Transverse colon (tissue), 4 donors: ENCODE results near the gene OMD. TPM values are rescaled to one million over a fixed set of nuclear protein-coding genes. Genes with fewer than 3 reads are reported as not detected.
"Not testable (repeated sequence)": the region's sequence is repeated elsewhere in the genome, so short reads cannot be mapped to it uniquely, and the experiment has no call there.

Source experiments
- DNase-seq: peaks from one replicate; pipeline ENCODE4 v3.0.0-alpha.2; 2019
- H3K27ac ChIP-seq, 4 donors: fragments of 200-600 bp; sonication (generic); 2 replicates each; pipeline ENCODE4 v1.5.1; 2016 to 2018; ENCODE audit warnings: inconsistent platforms in 4 of 4
- H3K27me3 ChIP-seq: fragments of 200-600 bp; sonication (generic); 2 replicates; pipeline ENCODE4 v1.5.1; 2017; ENCODE audit warnings: inconsistent platforms
- H3K36me3 ChIP-seq, 4 donors: fragments of 200-600 bp; sonication (generic); 2 replicates each; pipeline ENCODE4 v1.5.1; 2017 to 2019; ENCODE audit warnings: inconsistent platforms in 4 of 4
- H3K4me1 ChIP-seq, 4 donors: fragments of 200-600 bp; sonication (generic); 2 replicates each; pipeline ENCODE4 v1.5.1; 2017 to 2020; ENCODE audit warnings: inconsistent platforms in 4 of 4
- H3K4me3 ChIP-seq, 4 donors: fragments of 200-600 bp; sonication (generic); 1 replicate in 1 of 4; 2 replicates in 3 of 4; pipeline versions ENCODE4 v1.5.1 to v1.6.1; 2017 to 2019; ENCODE audit warnings: inconsistent platforms in 4 of 4
- H3K9me3 ChIP-seq, 2 donors: fragments of 200-600 bp; sonication (generic); 2 replicates each; pipeline ENCODE4 v1.5.1; 2017 to 2019; ENCODE audit warnings: inconsistent platforms in 2 of 2
- EP300 ChIP-seq: sonication (generic); formaldehyde crosslinking; IDR thresholded peaks from one replicate; pipeline ENCODE4 v1.6.1; 2017; ENCODE audit warnings: antibody characterized with exemption, low read depth
- POLR2A ChIP-seq: fragments of 450-650 bp; IDR thresholded peaks from one replicate; pipeline ENCODE4 v1.6.1; 2016; ENCODE audit warnings: antibody characterized with exemption, mild to moderate bottlenecking, moderate library complexity
- POLR2AphosphoS5 ChIP-seq, 3 donors: sonication (generic); formaldehyde crosslinking; IDR thresholded peaks; one replicate each; pipeline ENCODE4 v1.6.1; 2016; ENCODE audit warnings: antibody characterized with exemption in 3 of 3
- WGBS, 2 donors: methylation state at CpG; one replicate each; pipeline ENCODE4 v1.1.5; 2018; ENCODE audit warnings: low coverage in 1 of 2; 5-methylcytosine and 5-hydroxymethylcytosine counted together
- in situ Hi-C, 4 donors: fragments of 200-750 bp; cut with MboI; loops; one replicate each; pipeline versions ENCODE4 v1.15.0 to v1.15.1; 2017; ENCODE audit warnings: low sequenced_read_pairs in 3 of 4, low pct_ligation_motif_present in 1 of 4, low pct_unique_long_range_greater_than_20kb in 1 of 4
- intact Hi-C: fragments of 100-400 bp; cut with DNase I; formaldehyde crosslinking; loops from one replicate; pipeline ENCODE4 v1.15.1; 2023; ENCODE audit warnings: low total_unique reads
- total RNA-seq, 4 donors: library from RNA; depleted of rRNA; stranded (reverse); fragments of >200 nt; gene quantifications; one replicate each; pipeline ENCODE4 v1.1.0, GENCODE V29; 2016
- TF ChIP-seq, protein P1 (sequence below), 5 experiments: fragments of 200-600 bp in 3 of 5; fragments of 450-650 bp in 2 of 5; sonication (generic) in 3 of 5; IDR thresholded peaks; 1 replicate in 2 of 5; 2 replicates in 3 of 5; pipeline ENCODE4 v1.5.1; 2016 to 2017; ENCODE audit warnings: antibody characterized with exemption in 5 of 5, inconsistent platforms in 3 of 5, mild to moderate bottlenecking in 2 of 5, moderate library complexity in 1 of 5

The OMD gene
- total RNA-seq, 4 donors from 2014 or later: 0.80 to 6.7 (median 2.2) TPM; not detected in 1

GRCh38 chr9:92414566-92414965 is 9.7 kb downstream of the OMD start:
- in situ Hi-C loops (no loop called here), intact Hi-C loops (no loop called here)
- Histone ChIP-seq H3K36me3 (no peaks in the 10 kb centered on the region), H3K4me3 (no peak overlapping the region), H3K27ac (no peak overlapping the region), H3K4me1 (peaks cover 0 to 4% (median 0%) of the 10 kb centered on the region in 4 donors), H3K9me3 (no peaks in the 10 kb centered on the region), H3K27me3 (no peaks in the 10 kb centered on the region)
- TF ChIP-seq EP300: no peak
- TF ChIP-seq POLR2A: no peak
- TF ChIP-seq, protein P1, sequence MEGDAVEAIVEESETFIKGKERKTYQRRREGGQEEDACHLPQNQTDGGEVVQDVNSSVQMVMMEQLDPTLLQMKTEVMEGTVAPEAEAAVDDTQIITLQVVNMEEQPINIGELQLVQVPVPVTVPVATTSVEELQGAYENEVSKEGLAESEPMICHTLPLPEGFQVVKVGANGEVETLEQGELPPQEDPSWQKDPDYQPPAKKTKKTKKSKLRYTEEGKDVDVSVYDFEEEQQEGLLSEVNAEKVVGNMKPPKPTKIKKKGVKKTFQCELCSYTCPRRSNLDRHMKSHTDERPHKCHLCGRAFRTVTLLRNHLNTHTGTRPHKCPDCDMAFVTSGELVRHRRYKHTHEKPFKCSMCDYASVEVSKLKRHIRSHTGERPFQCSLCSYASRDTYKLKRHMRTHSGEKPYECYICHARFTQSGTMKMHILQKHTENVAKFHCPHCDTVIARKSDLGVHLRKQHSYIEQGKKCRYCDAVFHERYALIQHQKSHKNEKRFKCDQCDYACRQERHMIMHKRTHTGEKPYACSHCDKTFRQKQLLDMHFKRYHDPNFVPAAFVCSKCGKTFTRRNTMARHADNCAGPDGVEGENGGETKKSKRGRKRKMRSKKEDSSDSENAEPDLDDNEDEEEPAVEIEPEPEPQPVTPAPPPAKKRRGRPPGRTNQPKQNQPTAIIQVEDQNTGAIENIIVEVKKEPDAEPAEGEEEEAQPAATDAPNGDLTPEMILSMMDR (IDR thresholded peaks at IDR 0.05): no peak
- no peak for TF ChIP-seq POLR2AphosphoS5 (IDR thresholded peaks at IDR 0.05)
- 50 to 64% methylated on average over 1 of the region's 1 CpG for WGBS, 2 donors
- no peak for DNase-seq

- 84 to 85% methylated on average over 2 to 4 of the region's 4 CpGs for WGBS, 2 donors
- H3K36me3 ChIP-seq, DNase-seq, H3K27me3 ChIP-seq, H3K9me3 ChIP-seq, intact Hi-C loops, H3K4me3 ChIP-seq, in situ Hi-C loops: not testable (repeated sequence)
- H3K4me1 ChIP-seq: peaks cover 0 to 17% (median 8%) of the 10 kb centered on the region in 4 donors
- peak overlapping the region in 3 of 4 donors; percentile 10 to 35 (median 21) for H3K27ac ChIP-seq
These were observed 13.1 kb downstream of the OMD start for GRCh38 chr9:92411157-92411556.

DNA sequence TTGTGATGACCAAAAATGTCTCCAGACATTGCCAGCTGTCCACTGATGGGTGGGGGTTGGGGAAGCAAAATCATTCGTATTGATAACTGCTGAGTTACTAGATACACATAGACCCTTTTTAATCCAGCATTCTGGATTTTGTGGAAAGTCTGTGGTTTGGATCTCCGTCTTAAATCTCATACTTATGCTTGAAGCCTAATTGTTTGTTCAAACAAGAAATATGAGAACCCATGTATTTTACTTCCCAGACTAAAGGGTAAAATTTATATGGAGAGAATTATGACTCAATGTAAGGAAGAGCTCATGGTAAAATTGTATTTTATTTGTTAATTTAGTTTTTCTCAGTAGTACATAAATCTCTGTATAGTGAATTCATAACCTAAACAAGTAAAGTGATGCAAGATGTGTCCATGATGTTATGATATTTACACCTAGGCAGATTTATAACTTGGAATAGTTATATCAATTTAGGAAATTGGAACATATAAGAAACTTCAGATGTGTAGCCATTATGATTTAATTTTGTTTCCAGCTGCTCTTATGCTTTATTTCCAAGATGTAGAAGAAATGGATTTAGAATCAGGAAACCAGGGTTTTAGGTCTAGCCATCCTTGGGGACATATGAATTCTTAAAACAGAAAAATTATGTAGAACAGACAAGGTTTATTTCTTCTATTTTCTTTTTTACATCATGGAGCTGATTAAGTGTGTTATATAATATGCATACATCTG is 15.4 kb downstream of the OMD start:
- intact Hi-C loops (no loop called here), in situ Hi-C loops (no loop called here)
- no peak overlapping the region for H3K4me3 ChIP-seq
- 84 to 88% methylated on average over 2 of the region's 2 CpGs for whole genome bisulfite sequencing, 2 donors
- H3K9me3 ChIP-seq: no peaks in the 10 kb centered on the region
- DNase-seq: no peak
- no peak overlapping the region for H3K27ac ChIP-seq
- TF ChIP-seq EP300 (no peak), POLR2AphosphoS5 (IDR thresholded peaks at IDR 0.05) (no peak), POLR2A (no peak)
- TF ChIP-seq, protein P1 (IDR thresholded peaks at IDR 0.05): no peak
- no peaks in the 10 kb centered on the region for H3K36me3 ChIP-seq
- no peaks in the 10 kb centered on the region for H3K27me3 ChIP-seq
- peaks cover 4 to 34% (median 16%) of the 10 kb centered on the region in 4 donors for H3K4me1 ChIP-seq

GRCh38 chr9:92407818-92408217 is 16.5 kb downstream of the OMD start:
- intact Hi-C loops (no loop called here), in situ Hi-C loops (no loop called here)
- no peak for TF ChIP-seq POLR2A
- TF ChIP-seq, protein P1 (IDR thresholded peaks at IDR 0.05): no peak
- TF ChIP-seq POLR2AphosphoS5 (IDR thresholded peaks at IDR 0.05): no peak
- no peak for TF ChIP-seq EP300
- 97 to 100% methylated on average over 2 of the region's 2 CpGs for WGBS, 2 donors
- H3K27ac ChIP-seq: no peak overlapping the region
- H3K27me3 ChIP-seq: no peaks in the 10 kb centered on the region
- no peaks in the 10 kb centered on the region for H3K36me3 ChIP-seq
- H3K4me1 ChIP-seq: peaks cover 4 to 34% (median 18%) of the 10 kb centered on the region in 4 donors
- H3K9me3 ChIP-seq: no peaks in the 10 kb centered on the region
- H3K4me3 ChIP-seq: no peak overlapping the region
- no peak for DNase-seq
